ENCODE results near the gene IRF7.

IRF7 gene

DNA sequence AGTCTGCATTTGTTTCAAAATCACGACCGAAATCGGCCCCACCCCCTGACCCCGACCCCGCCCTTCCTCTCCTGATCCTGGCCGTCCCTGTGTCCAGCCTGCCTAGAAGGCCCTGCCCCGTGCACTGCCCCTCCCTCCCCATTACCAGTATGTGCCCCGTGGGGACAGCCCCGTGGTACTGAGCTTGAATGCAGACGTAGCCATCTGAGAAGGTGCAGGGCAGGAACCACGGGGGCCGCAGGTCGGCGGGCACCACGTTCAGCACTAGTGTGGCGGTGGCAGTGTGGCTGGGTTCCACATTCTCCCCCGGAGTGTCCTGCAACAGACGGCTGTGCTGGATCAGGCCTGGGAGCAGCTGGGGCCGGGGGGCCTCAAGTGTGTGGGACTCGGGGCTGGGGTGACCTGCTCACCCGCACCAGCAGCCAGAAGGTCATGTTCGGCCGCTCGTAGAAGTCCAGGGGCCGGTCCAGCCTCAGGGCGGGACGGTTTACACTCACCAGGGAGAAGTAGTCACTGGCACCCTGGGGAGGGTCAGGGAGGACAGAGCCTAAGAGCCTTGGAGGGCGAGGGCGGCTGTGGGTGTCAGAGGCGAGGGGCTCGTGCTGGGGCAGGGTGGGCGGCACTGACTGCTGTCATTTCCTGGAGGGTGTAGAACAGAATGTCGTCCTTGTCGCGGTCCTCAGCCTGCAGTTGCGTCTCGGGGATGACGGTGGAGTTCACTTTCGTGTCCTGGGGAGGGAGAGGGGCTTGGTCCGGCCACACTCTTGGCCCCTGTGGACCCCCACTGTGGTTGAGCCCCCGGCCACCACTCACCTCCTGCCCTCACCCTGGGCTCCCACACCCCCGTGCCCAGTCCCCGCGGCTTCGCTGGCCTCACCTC is 5.4 kb upstream of the IRF7 start:
- DNase-seq (ENCODE audit: low read depth, low spot score), result no peak

GRCh38 chr11:620201-620600 is 4.5 kb upstream of the IRF7 start:
- no peak for DNase-seq (ENCODE audit: low read depth, low spot score)

GRCh38 chr11:619628-620050 is 3.9 kb upstream of the IRF7 start:
- DNase-seq (ENCODE audit: low read depth, low spot score), result no peak

- no peak for DNase-seq (ENCODE audit: low read depth, low spot score)
These were observed 3.3 kb upstream of the IRF7 start for GRCh38 chr11:618856-619627.

DNA sequence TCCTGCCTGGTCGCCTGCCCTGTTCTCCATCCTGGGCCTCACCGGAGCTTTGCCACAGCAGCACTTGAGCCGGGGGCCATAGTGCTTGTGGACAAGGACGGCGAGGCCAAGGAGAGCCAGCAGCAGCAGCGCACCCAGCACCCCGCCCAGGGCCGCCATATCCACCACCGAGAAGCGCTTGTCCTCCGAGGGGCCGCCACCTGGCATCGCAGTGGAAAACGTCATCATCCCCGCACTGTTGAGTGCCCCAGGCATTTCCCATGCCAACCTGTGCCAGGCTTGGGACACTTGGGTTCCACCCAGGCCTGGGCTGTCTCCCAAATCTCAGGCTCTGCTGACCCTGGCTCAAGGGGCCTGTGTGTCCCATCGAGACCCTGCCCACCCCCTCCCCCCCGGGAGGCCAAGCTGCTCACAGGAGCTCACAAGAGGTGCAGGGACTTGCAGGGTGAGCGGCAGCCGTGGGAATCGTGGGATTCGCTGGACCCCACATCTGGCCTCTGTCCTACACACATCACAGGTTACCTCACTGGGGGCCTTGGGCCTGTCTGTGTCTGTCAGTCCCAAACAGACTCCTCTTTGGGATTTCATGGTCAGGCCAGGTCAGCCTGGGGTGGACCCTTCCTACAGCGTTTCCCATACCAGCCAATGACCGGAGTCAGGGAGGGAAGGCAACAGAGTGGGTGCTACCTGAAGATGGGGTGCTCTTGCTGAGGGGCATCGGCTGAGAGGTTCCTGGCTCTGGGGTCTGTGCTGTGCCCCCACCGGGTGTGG is 2.3 kb upstream of the IRF7 start:
- DNase-seq (ENCODE audit: low read depth, low spot score), result no peak

DNA sequence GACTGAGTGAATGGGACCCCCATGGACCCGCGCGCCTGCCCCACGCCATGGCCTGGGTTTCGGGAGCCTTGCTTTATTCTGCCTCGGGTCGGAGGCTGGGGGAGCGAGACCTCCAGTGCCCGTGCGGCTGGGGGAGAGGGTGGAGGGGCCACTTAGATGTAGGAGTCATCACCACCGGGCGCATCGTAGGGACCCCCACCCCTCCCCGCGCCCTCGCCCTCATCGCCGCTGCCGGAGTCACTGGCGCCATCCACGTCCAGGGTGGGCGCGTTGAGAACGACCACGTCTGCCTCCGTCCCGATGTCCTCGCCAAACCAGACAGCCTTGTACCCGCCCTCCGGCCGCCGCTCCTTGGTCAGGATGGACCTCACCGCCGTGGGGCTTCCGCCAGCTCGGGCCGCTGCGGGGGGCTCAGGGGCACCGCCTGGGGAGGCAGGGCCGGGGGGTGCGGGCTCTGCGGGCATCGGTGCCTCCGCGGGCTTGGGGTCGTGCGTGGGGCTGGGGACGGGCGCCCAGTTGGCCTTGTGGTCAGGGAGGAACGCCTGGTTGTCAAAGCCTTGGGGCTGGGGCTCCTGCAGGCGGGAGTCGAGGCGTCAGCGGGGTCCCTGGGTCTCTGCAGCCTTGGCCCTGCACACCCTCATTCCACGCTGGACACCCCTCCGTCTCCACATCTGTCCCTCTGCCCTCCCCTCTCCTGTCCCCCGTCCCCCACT is 1.6 kb upstream of the IRF7 start:
- no peak for DNase-seq (ENCODE audit: low read depth, low spot score)

- no peak for DNase-seq (ENCODE audit: low read depth, low spot score)
These were observed 809 bp upstream of the IRF7 start for GRCh38 chr11:616320-617198.

GRCh38 chr11:614623-615503 is 887 bp downstream of the IRF7 start:
- DNase-seq (ENCODE audit: low read depth, low spot score), result no peak

DNA sequence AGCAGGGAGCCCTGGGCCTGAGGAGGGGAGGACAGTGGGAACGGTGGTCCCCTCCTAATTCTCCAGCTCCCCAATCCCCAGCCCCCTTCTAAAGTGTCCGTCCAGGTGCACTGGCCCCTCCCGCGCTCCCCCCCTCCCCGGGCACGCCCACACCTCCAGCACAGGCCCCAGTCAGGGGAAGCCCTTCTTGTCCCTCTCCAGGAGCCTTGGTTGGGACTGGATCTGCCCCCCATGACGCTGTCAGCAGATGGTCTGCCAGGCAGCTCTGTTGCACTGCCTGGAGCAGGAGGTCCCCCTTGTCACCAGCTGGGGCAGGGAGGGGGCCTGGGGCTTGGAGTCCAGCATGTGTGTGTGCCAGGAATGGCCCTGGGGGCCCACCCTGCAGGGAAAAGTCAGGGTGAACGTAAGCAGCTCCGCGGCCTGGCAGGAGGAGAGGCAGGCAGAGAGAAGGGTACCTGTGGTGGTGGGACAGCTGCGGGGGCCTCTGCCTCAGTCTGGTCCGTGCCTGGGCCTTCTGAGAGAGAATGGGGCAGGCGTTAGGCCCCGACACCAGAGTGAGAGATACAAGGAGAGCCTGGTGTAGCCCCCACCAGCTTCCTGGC is 1.6 kb downstream of the IRF7 start:
- DNase-seq (ENCODE audit: low read depth, low spot score), result no peak

DNA sequence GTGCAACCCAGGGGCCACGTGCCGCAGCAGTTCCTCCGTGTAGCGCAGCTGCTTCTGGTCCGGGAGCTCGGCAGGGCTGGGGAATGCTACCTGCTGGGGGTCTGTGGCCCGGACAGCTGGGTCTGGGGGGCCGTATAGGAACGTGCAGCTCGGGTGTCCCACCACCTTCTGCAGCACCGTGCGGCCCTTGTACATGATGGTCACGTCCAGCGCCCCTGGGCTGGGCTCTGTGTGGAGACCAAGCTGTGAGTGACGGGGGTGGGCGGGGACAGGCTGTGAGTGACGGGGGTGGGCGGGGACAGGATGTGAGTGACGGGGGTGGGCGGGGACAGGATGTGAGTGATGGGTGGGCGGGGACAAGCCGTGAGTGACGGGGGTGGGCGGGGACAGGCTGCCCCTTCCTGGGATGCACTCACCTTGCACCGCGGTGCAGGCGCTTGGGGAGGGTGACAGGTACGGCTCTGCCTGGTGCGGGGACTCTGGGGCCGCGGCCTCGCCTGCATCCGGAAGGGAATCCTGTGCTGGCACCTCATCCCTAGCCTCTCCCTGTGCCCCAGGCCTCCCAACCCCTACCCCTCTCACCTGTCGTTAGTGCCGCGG is 2.3 kb downstream of the IRF7 start:
- no peak for DNase-seq (ENCODE audit: low read depth, low spot score)

GRCh38 chr11:612961-613300 is 2.8 kb downstream of the IRF7 start:
- DNase-seq (ENCODE audit: low read depth, low spot score), result no peak

GRCh38 chr11:612201-612960 is 3.4 kb downstream of the IRF7 start:
- DNase-seq (ENCODE audit: low read depth, low spot score), result no peak

DNA sequence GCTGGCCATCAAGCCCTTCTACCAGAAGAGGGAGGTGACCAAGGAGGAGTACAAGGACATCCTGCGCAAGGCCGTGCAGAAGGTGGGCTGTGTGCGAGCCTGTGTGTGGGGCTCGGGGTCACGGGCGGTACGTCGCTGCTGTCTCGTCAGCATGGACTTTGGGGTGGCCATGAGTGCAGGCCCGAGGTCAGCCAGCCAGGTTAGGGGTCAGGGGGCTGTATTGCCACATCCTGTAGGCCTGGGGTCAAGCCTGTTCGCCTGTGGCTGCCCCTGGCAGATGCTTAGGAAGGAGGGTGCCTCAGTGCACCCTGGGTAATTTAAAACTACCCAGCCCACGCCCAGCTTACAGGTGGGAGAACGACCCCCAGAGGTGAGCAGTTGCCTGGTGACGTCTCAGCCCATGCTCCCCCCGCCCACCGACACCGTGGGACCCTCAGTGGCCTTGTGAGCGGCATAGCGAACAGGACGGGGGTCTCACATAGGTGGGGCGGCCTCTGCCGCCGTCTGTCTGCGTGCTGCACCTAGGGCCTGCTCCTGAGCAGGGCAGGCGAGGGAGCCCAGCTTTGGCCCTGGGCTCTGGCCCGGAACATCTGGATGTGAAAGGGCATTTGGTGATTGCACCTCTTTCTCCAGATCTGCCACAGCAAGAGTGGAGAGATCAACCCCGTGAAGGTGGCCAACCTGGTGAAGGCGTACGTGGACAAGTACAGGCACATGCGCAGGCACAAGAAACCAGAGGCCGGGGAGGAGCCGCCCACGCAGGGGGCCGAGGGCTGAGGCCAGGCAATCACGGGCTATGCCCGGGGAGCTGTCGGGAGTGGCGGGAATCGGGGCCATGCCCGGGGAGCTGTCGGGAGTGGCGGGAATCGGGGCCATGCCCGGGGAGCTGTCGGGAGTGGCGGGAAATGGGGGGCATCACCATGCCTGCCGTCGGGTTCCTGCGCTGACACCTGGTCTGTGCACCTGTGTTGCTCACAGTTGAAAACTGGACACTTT is 4.5 kb downstream of the IRF7 start:
- no peak for DNase-seq (ENCODE audit: low read depth, low spot score)

DNA sequence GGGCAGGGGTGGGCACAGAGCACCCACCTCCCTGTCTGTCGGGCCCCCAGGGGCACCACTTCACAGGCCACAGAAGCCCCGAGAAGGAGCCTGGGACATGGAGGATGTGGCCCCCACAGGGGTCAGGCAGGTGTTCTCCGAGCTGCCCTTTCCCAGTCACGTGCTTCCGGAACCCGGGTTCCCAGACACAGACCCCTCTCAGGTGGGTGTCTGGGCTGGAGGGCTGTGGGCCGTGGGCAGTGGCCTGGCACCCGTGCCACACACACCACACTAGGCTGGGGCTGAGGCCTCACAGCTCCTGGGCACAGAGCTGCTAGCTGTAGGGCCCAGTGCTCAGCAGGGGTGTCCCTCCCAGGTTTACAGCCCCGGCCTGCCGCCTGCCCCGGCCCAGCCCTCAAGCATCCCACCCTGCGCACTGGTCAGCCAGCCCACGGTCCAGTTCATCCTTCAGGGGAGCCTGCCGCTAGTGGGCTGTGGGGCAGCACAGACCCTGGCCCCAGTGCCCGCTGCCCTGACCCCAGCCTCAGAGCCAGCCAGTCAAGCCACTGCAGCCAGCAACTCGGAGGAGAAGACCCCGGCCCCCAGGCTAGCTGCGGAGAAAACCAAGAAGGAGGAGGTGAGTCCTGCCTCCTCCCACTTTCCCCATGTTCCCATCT is 5.5 kb downstream of the IRF7 start:
- no peak for DNase-seq (ENCODE audit: low read depth, low spot score)

GRCh38 chr11:609341-609811 is 6.4 kb downstream of the IRF7 start:
- no peak for DNase-seq (ENCODE audit: low read depth, low spot score)

- DNase-seq (ENCODE audit: low read depth, low spot score), result no peak
These were observed 6.9 kb downstream of the IRF7 start for GRCh38 chr11:608791-609251.
